ENCODE data around the gene ADAMTS8.

- TF ChIP-seq POLR2A (IDR thresholded peaks at IDR 0.05), result no peak
- TF ChIP-seq CTCF (IDR thresholded peaks at IDR 0.05), result no peak
Measured at GRCh38 chr11:130445788-130446187, 17.4 kb upstream of the ADAMTS8 start.
